Upper lobe of left lung (tissue), 4 donors: ENCODE measurements around the gene MRGPRX4.

Experiments
- EP300 ChIP-seq, 4 donors: sonication (generic); formaldehyde crosslinking; IDR thresholded peaks; one replicate each; pipeline ENCODE4 v1.5.1; 2017; ENCODE audit warnings: antibody characterized with exemption in 4 of 4, control low read depth in 2 of 4
- POLR2A ChIP-seq, 4 donors: fragments of 450-650 bp; IDR thresholded peaks; one replicate each; pipeline ENCODE4 v1.5.1; 2016 to 2017; ENCODE audit warnings: antibody characterized with exemption in 4 of 4, mild to moderate bottlenecking in 2 of 4
- POLR2AphosphoS5 ChIP-seq, 2 donors: sonication (generic); formaldehyde crosslinking; IDR thresholded peaks; one replicate each; pipeline ENCODE4 v1.5.1; 2017; ENCODE audit warnings: antibody characterized with exemption in 2 of 2
- TF ChIP-seq, protein P1 (sequence below), 6 experiments: fragments of 450-650 bp in 4 of 6; fragments of 200-600 bp in 2 of 6; sonication (generic) in 2 of 6; IDR thresholded peaks; one replicate each; pipeline ENCODE4 v1.5.1; 2016 to 2019; ENCODE audit warnings: antibody characterized with exemption in 6 of 6

DNA sequence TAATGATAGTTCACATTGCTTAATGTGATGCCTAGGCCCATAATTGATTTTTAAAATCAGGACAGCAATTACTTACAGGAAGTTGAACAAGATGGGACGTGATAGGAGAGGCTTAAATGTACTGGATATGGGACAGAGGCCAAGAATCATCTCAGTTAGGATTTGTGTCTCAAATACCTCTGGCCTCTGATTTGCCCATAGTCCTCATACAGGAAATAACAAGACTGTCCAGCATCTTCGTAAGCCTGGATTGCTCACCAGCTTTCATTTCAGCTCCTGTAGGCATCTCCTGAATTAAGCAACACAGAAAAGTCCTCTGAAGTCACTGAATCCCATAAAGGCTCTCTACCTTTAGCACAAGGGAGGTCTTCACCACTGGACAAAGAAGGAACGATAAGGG lies 40.3 kb upstream of the MRGPRX4 start, which contains the start of gene MRGPRX3:
- TF ChIP-seq EP300 (IDR thresholded peaks at IDR 0.05) (no peak), POLR2AphosphoS5 (IDR thresholded peaks at IDR 0.05) (no peak), POLR2A (IDR thresholded peaks at IDR 0.05) (no peak)
- TF ChIP-seq, protein P1, sequence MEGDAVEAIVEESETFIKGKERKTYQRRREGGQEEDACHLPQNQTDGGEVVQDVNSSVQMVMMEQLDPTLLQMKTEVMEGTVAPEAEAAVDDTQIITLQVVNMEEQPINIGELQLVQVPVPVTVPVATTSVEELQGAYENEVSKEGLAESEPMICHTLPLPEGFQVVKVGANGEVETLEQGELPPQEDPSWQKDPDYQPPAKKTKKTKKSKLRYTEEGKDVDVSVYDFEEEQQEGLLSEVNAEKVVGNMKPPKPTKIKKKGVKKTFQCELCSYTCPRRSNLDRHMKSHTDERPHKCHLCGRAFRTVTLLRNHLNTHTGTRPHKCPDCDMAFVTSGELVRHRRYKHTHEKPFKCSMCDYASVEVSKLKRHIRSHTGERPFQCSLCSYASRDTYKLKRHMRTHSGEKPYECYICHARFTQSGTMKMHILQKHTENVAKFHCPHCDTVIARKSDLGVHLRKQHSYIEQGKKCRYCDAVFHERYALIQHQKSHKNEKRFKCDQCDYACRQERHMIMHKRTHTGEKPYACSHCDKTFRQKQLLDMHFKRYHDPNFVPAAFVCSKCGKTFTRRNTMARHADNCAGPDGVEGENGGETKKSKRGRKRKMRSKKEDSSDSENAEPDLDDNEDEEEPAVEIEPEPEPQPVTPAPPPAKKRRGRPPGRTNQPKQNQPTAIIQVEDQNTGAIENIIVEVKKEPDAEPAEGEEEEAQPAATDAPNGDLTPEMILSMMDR (IDR thresholded peaks at IDR 0.05) = no peak
